Ovary (tissue), 9 donors: ENCODE measurements around the gene MAPKAPK2. TPM values are rescaled to one million over a fixed set of nuclear protein-coding genes. Genes with fewer than 3 reads are reported as not detected.

Experiments
- DNase-seq, 5 donors: peaks; one replicate each; pipeline ENCODE4 v3.0.0-alpha.2; 2019 to 2020
- H3K27ac ChIP-seq, 2 donors: fragments of 200-600 bp; one replicate each; pipeline versions ENCODE4 v1.5.1 to v1.8.0; 2019 to 2022
- H3K27me3 ChIP-seq: fragments of 200-600 bp; one replicate; pipeline ENCODE4 v1.8.0; 2022
- H3K36me3 ChIP-seq: fragments of 200-600 bp; sonication (generic); one replicate; pipeline ENCODE4 v1.5.1; 2019
- H3K4me1 ChIP-seq: one replicate; pipeline ENCODE4 v1.8.1; 2013; ENCODE audit warnings: mild to moderate bottlenecking, moderate library complexity; ENCODE audit not compliant: insufficient read depth
- H3K4me3 ChIP-seq: fragments of 200-600 bp; sonication (generic); one replicate; pipeline ENCODE4 v1.5.1; 2017
- H3K9me3 ChIP-seq, 2 donors: fragments of 200-600 bp in 1 of 2; sonication (generic) in 1 of 2; one replicate each; pipeline versions ENCODE4 v1.5.1 to v1.8.1; 2013 to 2019; ENCODE audit warnings: mild to moderate bottlenecking in 1 of 2, moderate library complexity in 1 of 2
- CTCF ChIP-seq, 3 donors: fragments of 450-650 bp in 2 of 3; fragments of 200-600 bp in 1 of 3; IDR thresholded peaks; one replicate each; pipeline versions ENCODE4 v1.5.1 to v1.8.0; 2016 to 2022; ENCODE audit warnings: antibody characterized with exemption in 3 of 3, mild to moderate bottlenecking in 1 of 3
- EP300 ChIP-seq: sonication (generic); formaldehyde crosslinking; IDR thresholded peaks from one replicate; pipeline ENCODE4 v1.6.1; 2017; ENCODE audit warnings: antibody characterized with exemption
- POLR2A ChIP-seq: fragments of 450-650 bp; IDR thresholded peaks from one replicate; pipeline ENCODE4 v1.6.1; 2017; ENCODE audit warnings: antibody characterized with exemption, mild to moderate bottlenecking, moderate library complexity
- WGBS, 3 donors: extraction: QIAGEN DNeasy Blood & Tissue Kit in 1 of 3; methylation state at CpG; one replicate each; pipeline versions ENCODE4 v1.1.5 to v1.1.7; 2013 to 2017; 5-methylcytosine and 5-hydroxymethylcytosine counted together
- intact Hi-C, 4 donors: fragments of 100-400 bp; cut with DNase I; formaldehyde crosslinking; loops; one replicate each; pipeline versions ENCODE4 v1.11.0 to v1.15.1; 2022 to 2023
- polyA plus RNA-seq, 2 donors: library from polyadenylated mRNA; stranded (reverse); fragments of 200-250 nt in 1 of 2; fragments of 350-450 nt in 1 of 2; fragmentation: Illumina TruSeq in 1 of 2; extraction: RNeasy Lipid Tissue Mini Kit (QIAGEN cat#74804) in 1 of 2; gene quantifications; one replicate each; pipeline ENCODE4 v1.2.3, GENCODE V29; 2013 to 2014
- total RNA-seq, 7 donors: library from RNA; depleted of rRNA in 2 of 7; stranded (reverse); fragments of >200 nt in 2 of 7; fragmentation: NEBNext Ultra II Directional in 3 of 7; extraction: Animal tissue kit (Norgen Biotek cat#: 25700) in 3 of 7; gene quantifications; one replicate each; pipeline versions ENCODE4 v1.1.0 to v1.2.4, GENCODE V29; 2016 to 2023
- donor health status: DM: no; HTN: no; CAD: no; lungs with moderate emphysema.
- donor health status: DM: no; HTN: no; CAD: no.
- donor health status: Bipolar disorder and iron deficiency.
- donor health status: DM: yes; HTN: yes; CAD: no.
- donor health status: DM: no; HTN: no; CAD: no.
- donor health status: DM: yes; HTN: yes; CAD: no.

The MAPKAPK2 gene
- total and polyA plus RNA-seq, 9 donors, result 28.4 to 71.2 (median 64.7) TPM

- Histone ChIP-seq H3K9me3 (no peaks in the 10 kb centered on the region), H3K4me3 (no peak overlapping the region), H3K36me3 (no peaks in the 10 kb centered on the region), H3K27me3 (no peaks in the 10 kb centered on the region), H3K4me1 (peaks cover 1% of the 10 kb centered on the region), H3K27ac (no peak overlapping the region)
- TF ChIP-seq POLR2A (no peak), CTCF (IDR thresholded peaks at IDR 0.05) (no peak), EP300 (no peak)
- intact Hi-C loops, result no loop called here
- WGBS, 3 donors, result 77 to 83% (median 80%) methylated on average over 7 of the region's 7 CpGs
- no peak for DNase-seq
Measured at GRCh38 chr1:206653715-206654459, 30.8 kb upstream of the MAPKAPK2 start.

- no peak for TF ChIP-seq CTCF (IDR thresholded peaks at IDR 0.05)
- TF ChIP-seq POLR2A, result no peak
- no peak for TF ChIP-seq EP300
- DNase-seq, result no peak
- Histone ChIP-seq H3K4me1 (peaks cover 2% of the 10 kb centered on the region), H3K4me3 (no peak overlapping the region), H3K27me3 (no peaks in the 10 kb centered on the region), H3K36me3 (no peaks in the 10 kb centered on the region), H3K9me3 (no peaks in the 10 kb centered on the region), H3K27ac (no peak overlapping the region)
- 66 to 72% (median 72%) methylated on average over 2 of the region's 2 CpGs for whole genome bisulfite sequencing, 3 donors
- intact Hi-C loops, result no loop called here
Measured at GRCh38 chr1:206654828-206655227, 29.9 kb upstream of the MAPKAPK2 start.

GRCh38 chr1:206655471-206655882 is 29.2 kb upstream of the MAPKAPK2 start:
- no peaks in the 10 kb centered on the region for H3K36me3 ChIP-seq
- intact Hi-C loops, result no loop called here
- 66 to 71% (median 70%) methylated on average over 4 of the region's 4 CpGs for WGBS, 3 donors
- peaks cover 3% of the 10 kb centered on the region for H3K4me1 ChIP-seq
- no peaks in the 10 kb centered on the region for H3K27me3 ChIP-seq
- H3K27ac ChIP-seq, result no peak overlapping the region
- no peaks in the 10 kb centered on the region for H3K9me3 ChIP-seq
- no peak overlapping the region for H3K4me3 ChIP-seq
- TF ChIP-seq POLR2A, result no peak
- no peak for TF ChIP-seq CTCF (IDR thresholded peaks at IDR 0.05)
- no peak for TF ChIP-seq EP300
- no peak for DNase-seq

- TF ChIP-seq CTCF (IDR thresholded peaks at IDR 0.05), result no peak
- TF ChIP-seq POLR2A, result no peak
- no peak for TF ChIP-seq EP300
- no peak overlapping the region for H3K4me3 ChIP-seq
- DNase-seq, result no peak
- H3K27me3 ChIP-seq, result no peaks in the 10 kb centered on the region
- H3K9me3 ChIP-seq, result no peaks in the 10 kb centered on the region
- no peaks in the 10 kb centered on the region for H3K36me3 ChIP-seq
- intact Hi-C loops, result no loop called here
- H3K4me1 ChIP-seq, result peaks cover 3% of the 10 kb centered on the region
- 74 to 78% (median 76%) methylated on average over 3 of the region's 3 CpGs for whole genome bisulfite sequencing, 3 donors
- no peak overlapping the region for H3K27ac ChIP-seq
Measured at GRCh38 chr1:206656936-206657335, 27.8 kb upstream of the MAPKAPK2 start.
